CD14-positive monocyte (primary cell): ENCODE results near the gene CNTN5. TPM values are rescaled to one million over a fixed set of nuclear protein-coding genes. Genes with fewer than 3 reads are reported as not detected.

Source experiments
- DNase-seq, 3 donors: peaks; one replicate each; pipeline ENCODE4 v3.0.0-alpha.2; 2011 to 2022
- H2AFZ ChIP-seq: 2 replicates; pipeline ENCODE4 v1.6.0; 2012; ENCODE audit warnings: mild to moderate bottlenecking, low read depth, low read length, inconsistent platforms; ENCODE audit not compliant: insufficient read depth, poor library complexity, severe bottlenecking
- H3K27ac ChIP-seq, 2 donors: 1 replicate in 1 of 2; 2 replicates in 1 of 2; pipeline ENCODE4 v1.5.1; 2012 to 2013; ENCODE audit warnings: low read length in 2 of 2, control low read depth in 1 of 2, inconsistent platforms in 1 of 2, low read depth in 1 of 2, mild to moderate bottlenecking in 1 of 2
- H3K27me3 ChIP-seq, 2 donors: one replicate each; pipeline versions ENCODE4 v1.6.0 to v1.6.1; 2011 to 2013; ENCODE audit warnings: low read length in 2 of 2; ENCODE audit not compliant: control insufficient read depth in 2 of 2, insufficient read depth in 2 of 2
- H3K36me3 ChIP-seq, 2 donors: replicated peaks in 1 of 2; 1 replicate in 1 of 2; 2 replicates in 1 of 2; pipeline versions ENCODE4 v1.5.1 to v1.6.1; 2012 to 2013; ENCODE audit warnings: low read length in 2 of 2, control low read depth in 1 of 2, inconsistent platforms in 1 of 2, mild to moderate bottlenecking in 1 of 2; ENCODE audit not compliant: insufficient read depth in 2 of 2, control insufficient read depth in 1 of 2
- H3K4me1 ChIP-seq, 2 donors: 1 replicate in 1 of 2; 2 replicates in 1 of 2; pipeline versions ENCODE4 v1.5.1 to v1.6.1; 2012 to 2013; ENCODE audit warnings: low read length in 2 of 2, control low read depth in 1 of 2, inconsistent platforms in 1 of 2, mild to moderate bottlenecking in 1 of 2, moderate library complexity in 1 of 2; ENCODE audit not compliant: insufficient read depth in 2 of 2, control insufficient read depth in 1 of 2
- H3K4me2 ChIP-seq: replicated peaks from 2 replicates; pipeline ENCODE3; 2012; ENCODE audit warnings: low read length, moderate library complexity, mild to moderate bottlenecking; ENCODE audit not compliant: poor library complexity, severe bottlenecking; ENCODE audit errors: extremely low read depth
- H3K4me3 ChIP-seq, 3 experiments: fragments of 200-600 bp in 1 of 3; sonication (generic) in 1 of 3; replicated peaks in 1 of 3; 1 replicate in 2 of 3; 2 replicates in 1 of 3; pipeline ENCODE4 v1.5.1; 2011 to 2013; ENCODE audit warnings: low read length in 3 of 3, mild to moderate bottlenecking in 3 of 3, control low read depth in 2 of 3, low read depth in 2 of 3, inconsistent platforms in 1 of 3, moderate library complexity in 1 of 3
- H3K79me2 ChIP-seq: 2 replicates; pipeline ENCODE4 v1.6.0; 2012; ENCODE audit warnings: mild to moderate bottlenecking, control low read depth, inconsistent platforms, low read length, moderate library complexity; ENCODE audit not compliant: insufficient read depth
- H3K9ac ChIP-seq: 2 replicates; pipeline ENCODE4 v1.6.0; 2017; ENCODE audit warnings: low read length, mild to moderate bottlenecking; ENCODE audit not compliant: insufficient read depth, poor library complexity, severe bottlenecking
- H3K9me3 ChIP-seq, 2 donors: replicated peaks in 1 of 2; 1 replicate in 1 of 2; 2 replicates in 1 of 2; pipeline versions ENCODE4 v1.5.1 to v1.6.1; 2012 to 2013; ENCODE audit warnings: low read length in 2 of 2, control low read depth in 1 of 2; ENCODE audit not compliant: control insufficient read depth in 1 of 2, insufficient read depth in 1 of 2
- H4K20me1 ChIP-seq: 2 replicates; pipeline ENCODE4 v1.6.0; 2012; ENCODE audit warnings: mild to moderate bottlenecking, low read length, control low read depth, moderate library complexity; ENCODE audit not compliant: insufficient read depth
- H3K27ac Mint-ChIP-seq, 7 donors: one replicate each; pipeline ENCODE4 v1.8.0; 2020; ENCODE audit warnings: mild to moderate bottlenecking in 7 of 7, mixed read lengths in 7 of 7, moderate library complexity in 6 of 7, inconsistent platforms in 2 of 7
- H3K27me3 Mint-ChIP-seq, 3 donors: one replicate each; pipeline ENCODE4 v1.8.0; 2021 to 2022; ENCODE audit warnings: low read depth in 3 of 3, mild to moderate bottlenecking in 3 of 3, mixed read lengths in 3 of 3, moderate library complexity in 3 of 3, inconsistent platforms in 1 of 3
- H3K36me3 Mint-ChIP-seq, 2 donors: one replicate each; pipeline ENCODE4 v1.8.0; 2020; ENCODE audit warnings: mixed read lengths in 2 of 2, inconsistent platforms in 1 of 2, mild to moderate bottlenecking in 1 of 2
- H3K4me1 Mint-ChIP-seq: one replicate; pipeline ENCODE4 v1.8.0; 2020; ENCODE audit warnings: mild to moderate bottlenecking, mixed read lengths
- H3K4me3 Mint-ChIP-seq, 2 donors: one replicate each; pipeline ENCODE4 v1.8.0; 2020; ENCODE audit warnings: mild to moderate bottlenecking in 2 of 2, mixed read lengths in 2 of 2, moderate library complexity in 1 of 2
- H3K9me3 Mint-ChIP-seq, 7 donors: one replicate each; pipeline ENCODE4 v1.8.0; 2020 to 2022; ENCODE audit warnings: mixed read lengths in 7 of 7, mild to moderate bottlenecking in 6 of 7, moderate library complexity in 6 of 7, inconsistent platforms in 2 of 7
- WGBS: methylation state at CpG from one replicate; pipeline ENCODE4 v1.1.5; 2013; ENCODE audit warnings: missing lambda C conversion rate; ENCODE audit not compliant: insufficient coverage; 5-methylcytosine and 5-hydroxymethylcytosine counted together
- intact Hi-C, 2 donors: fragments of 100-400 bp; cut with micrococcal nuclease; formaldehyde crosslinking; loops; one replicate each; pipeline versions ENCODE4 v1.15.0 to v1.15.1; 2023
- polyA plus RNA-seq, 3 donors: library from polyadenylated mRNA; depleted of rRNA in 1 of 3; unstranded in 2 of 3; stranded (reverse) in 1 of 3; fragments of 300-500 nt in 2 of 3; fragments of >200 nt in 1 of 3; fragmentation: Illumina TruSeq in 2 of 3; gene quantifications; 1 replicate in 2 of 3; 2 replicates in 1 of 3; pipeline ENCODE4 v1.2.3, GENCODE V29; 2012 to 2021
- TF ChIP-seq, protein P1 (sequence below): fragments of 200-600 bp; IDR thresholded peaks from one replicate; pipeline ENCODE4 v1.8.0; 2022; ENCODE audit warnings: antibody characterized with exemption, mild to moderate bottlenecking

The CNTN5 gene
- polyA plus RNA-seq, 3 donors = not detected

DNA sequence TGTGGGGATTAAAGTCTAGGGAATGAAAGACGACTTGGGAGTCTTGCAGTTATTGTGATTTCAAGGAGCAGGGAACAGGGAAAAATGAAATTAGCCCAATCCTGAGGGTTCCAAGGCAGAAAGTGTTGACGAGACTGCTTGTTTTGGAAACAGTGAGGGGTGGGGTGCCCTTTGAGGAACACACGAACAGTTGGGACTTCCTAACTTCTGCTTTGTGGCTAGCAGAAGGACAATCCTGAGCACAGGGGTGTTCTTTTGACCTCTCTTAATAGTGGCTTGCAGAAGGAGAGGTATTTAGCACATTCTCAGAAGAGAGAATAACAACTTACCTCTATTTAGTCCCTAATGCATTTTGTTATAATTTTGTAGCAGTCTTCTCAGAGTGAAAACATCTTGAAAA, 1120.5 kb downstream of the CNTN5 start:
- H3K4me2 ChIP-seq = no peak overlapping the region
- no peak overlapping the region for H3K9ac ChIP-seq
- H3K36me3 ChIP-seq = no peaks in the 10 kb centered on the region
- H3K27ac Mint-ChIP-seq = no peak overlapping the region
- no peaks in the 10 kb centered on the region for H3K27me3 Mint-ChIP-seq
- H4K20me1 ChIP-seq = no peaks in the 10 kb centered on the region
- H2AFZ ChIP-seq = no peak overlapping the region
- intact Hi-C loops = no loop called here
- H3K4me3 ChIP-seq = no peak overlapping the region
- no peaks in the 10 kb centered on the region for H3K4me1 Mint-ChIP-seq
- H3K4me3 Mint-ChIP-seq = no peak overlapping the region
- H3K9me3 ChIP-seq = no peaks in the 10 kb centered on the region
- WGBS = 36% methylated on average over 2 of the region's 3 CpGs
- no peaks in the 10 kb centered on the region for H3K27me3 ChIP-seq
- TF ChIP-seq, protein P1, sequence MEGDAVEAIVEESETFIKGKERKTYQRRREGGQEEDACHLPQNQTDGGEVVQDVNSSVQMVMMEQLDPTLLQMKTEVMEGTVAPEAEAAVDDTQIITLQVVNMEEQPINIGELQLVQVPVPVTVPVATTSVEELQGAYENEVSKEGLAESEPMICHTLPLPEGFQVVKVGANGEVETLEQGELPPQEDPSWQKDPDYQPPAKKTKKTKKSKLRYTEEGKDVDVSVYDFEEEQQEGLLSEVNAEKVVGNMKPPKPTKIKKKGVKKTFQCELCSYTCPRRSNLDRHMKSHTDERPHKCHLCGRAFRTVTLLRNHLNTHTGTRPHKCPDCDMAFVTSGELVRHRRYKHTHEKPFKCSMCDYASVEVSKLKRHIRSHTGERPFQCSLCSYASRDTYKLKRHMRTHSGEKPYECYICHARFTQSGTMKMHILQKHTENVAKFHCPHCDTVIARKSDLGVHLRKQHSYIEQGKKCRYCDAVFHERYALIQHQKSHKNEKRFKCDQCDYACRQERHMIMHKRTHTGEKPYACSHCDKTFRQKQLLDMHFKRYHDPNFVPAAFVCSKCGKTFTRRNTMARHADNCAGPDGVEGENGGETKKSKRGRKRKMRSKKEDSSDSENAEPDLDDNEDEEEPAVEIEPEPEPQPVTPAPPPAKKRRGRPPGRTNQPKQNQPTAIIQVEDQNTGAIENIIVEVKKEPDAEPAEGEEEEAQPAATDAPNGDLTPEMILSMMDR = no peak
- DNase-seq = no peak
- peaks cover 0 to 8% (median 0%) of the 10 kb centered on the region in 7 donors for H3K9me3 Mint-ChIP-seq
- no peaks in the 10 kb centered on the region for H3K36me3 Mint-ChIP-seq
- H3K27ac ChIP-seq = no peak overlapping the region
- no peaks in the 10 kb centered on the region for H3K79me2 ChIP-seq
- H3K4me1 ChIP-seq = no peaks in the 10 kb centered on the region

DNA sequence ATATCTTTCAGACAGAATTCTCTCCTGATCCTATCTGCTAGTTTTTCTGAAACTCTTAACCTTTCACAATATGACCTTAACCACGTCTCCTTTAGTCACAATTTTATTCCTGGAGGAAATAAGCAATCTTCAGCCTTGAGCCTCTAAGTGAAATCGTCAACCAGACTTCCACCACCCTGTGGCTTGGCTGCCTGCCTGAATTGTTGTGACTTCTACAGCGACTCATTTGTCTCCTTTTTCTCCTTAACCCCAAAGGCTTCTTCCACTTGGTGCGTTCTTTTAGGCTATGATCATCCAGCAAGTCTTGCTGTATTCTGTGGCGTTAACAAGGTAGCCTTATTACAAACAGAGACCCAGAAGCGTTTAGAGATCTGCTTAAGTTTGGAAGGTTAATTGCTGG, 1131.2 kb downstream of the CNTN5 start:
- Histone ChIP-seq H3K27ac (no peak overlapping the region), H3K79me2 (no peaks in the 10 kb centered on the region), H3K9ac (no peak overlapping the region), H3K4me2 (no peak overlapping the region), H3K4me3 (no peak overlapping the region), H3K4me1 (no peaks in the 10 kb centered on the region), H4K20me1 (no peaks in the 10 kb centered on the region), H3K27me3 (no peaks in the 10 kb centered on the region), H2AFZ (no peak overlapping the region), H3K9me3 (no peaks in the 10 kb centered on the region), H3K36me3 (no peaks in the 10 kb centered on the region)
- no peak for DNase-seq
- H3K36me3 Mint-ChIP-seq = no peaks in the 10 kb centered on the region
- H3K27me3 Mint-ChIP-seq = no peaks in the 10 kb centered on the region
- H3K4me3 Mint-ChIP-seq = no peak overlapping the region
- no peaks in the 10 kb centered on the region for H3K4me1 Mint-ChIP-seq
- 0% methylated on average over 2 of the region's 6 CpGs for WGBS
- H3K9me3 Mint-ChIP-seq = peaks cover 0 to 5% (median 4%) of the 10 kb centered on the region in 7 donors
- intact Hi-C loops = no loop called here
- no peak overlapping the region for H3K27ac Mint-ChIP-seq
- TF ChIP-seq, protein P1 = no peak
